SK-N-SH treated with all-trans-retinoic acid at 6 μM for 48 hours (cell line): Measurements from ENCODE around the gene LCAT.

Experiments
- PATZ1 ChIP-seq: fragments of 250-450 bp; sonication (Bioruptor Pico); IDR thresholded peaks from 2 replicates; pipeline ENCODE4 v1.8.0; 2020; ENCODE audit warnings: mild to moderate bottlenecking, moderate library complexity, borderline replicate concordance
- RARB ChIP-seq: fragments of 250-450 bp; sonication (Bioruptor Pico); IDR thresholded peaks from 2 replicates; pipeline ENCODE4 v1.8.0; 2021; ENCODE audit warnings: mild to moderate bottlenecking, moderate library complexity
- SNAI2 ChIP-seq: fragments of 250-450 bp; sonication (Bioruptor Pico); IDR thresholded peaks from 2 replicates; pipeline ENCODE4 v1.5.0; 2020; ENCODE audit warnings: mild to moderate bottlenecking, moderate library complexity
- ZNF565 ChIP-seq: fragments of 450-650 bp; formaldehyde crosslinking; conservative IDR thresholded peaks from 2 replicates; pipeline ENCODE4 v1.5.0; 2020; ENCODE audit warnings: low read depth, mild to moderate bottlenecking, moderate library complexity

- TF ChIP-seq SNAI2 (CRISPR knock-in tag) (no peak), RARB (CRISPR knock-in tag) (no peak), PATZ1 (no peak), ZNF565 (no peak)
Observed at GRCh38 chr16:67897231-67897630, 46.7 kb downstream of the LCAT start.
